HEK293 (cell line): ENCODE data around the gene NLRX1.

Experiments used
- CTCF ChIA-PET: fragments of 350-600 bp; formaldehyde crosslinking; extraction: SDS; loops from one replicate; lab custom pipeline; 2021; ENCODE audit warnings: antibody characterized with exemption; lab: Yijun Ruan, JAX
- POLR2A ChIA-PET: fragments of 300-600 bp; formaldehyde crosslinking; extraction: SDS; loops from one replicate; lab custom pipeline; 2020; ENCODE audit warnings: antibody characterized with exemption, inconsistent platforms; lab: Yijun Ruan, JAX
- H3K27ac ChIP-seq: fragments of 200-500 bp; sonication (Bioruptor generic); 2 replicates; pipeline ENCODE4 v1.5.1; 2014; ENCODE audit warnings: low read depth, low read length, control low read depth, inconsistent platforms; ENCODE audit errors: extremely low read depth
- H3K36me3 ChIP-seq, 2 experiments: fragments of 200-500 bp in 1 of 2; sonication (Bioruptor generic) in 1 of 2; 1 replicate in 1 of 2; 2 replicates in 1 of 2; pipeline ENCODE4 v1.5.1; 2014 to 2017; ENCODE audit warnings: inconsistent platforms in 2 of 2, low read length in 2 of 2; ENCODE audit not compliant: control insufficient read depth in 2 of 2, insufficient read depth in 1 of 2
- H3K4me1 ChIP-seq: fragments of 200-500 bp; sonication (Bioruptor generic); 2 replicates; pipeline ENCODE4 v1.5.1; 2014; ENCODE audit warnings: mild to moderate bottlenecking, low read length, inconsistent platforms; ENCODE audit not compliant: control insufficient read depth, insufficient read depth
- H3K4me3 ChIP-seq: 2 replicates; pipeline ENCODE4 v1.5.1; 2011; ENCODE audit warnings: low read depth, mild to moderate bottlenecking, control low read depth, low read length, moderate library complexity
- H3K9me3 ChIP-seq: fragments of 200-500 bp; sonication (Bioruptor generic); 2 replicates; pipeline ENCODE4 v1.5.1; 2014; ENCODE audit warnings: low read depth, low read length, inconsistent platforms; ENCODE audit not compliant: control insufficient read depth, insufficient read depth
- EGR2 ChIP-seq: fragments of 450-650 bp; formaldehyde crosslinking; IDR thresholded peaks from 2 replicates; pipeline ENCODE4 v1.5.1; 2016; ENCODE audit warnings: low read depth, missing biosample characterization, missing genetic modification characterization
- OSR2 ChIP-seq: fragments of 450-650 bp; formaldehyde crosslinking; IDR thresholded peaks from 2 replicates; pipeline ENCODE4 v1.5.1; 2016; ENCODE audit warnings: missing biosample characterization, missing genetic modification characterization
- SCRT1 ChIP-seq: fragments of 450-650 bp; formaldehyde crosslinking; IDR thresholded peaks from 2 replicates; pipeline ENCODE4 v1.5.1; 2016; ENCODE audit warnings: missing biosample characterization, missing genetic modification characterization, borderline replicate concordance
- SP2 ChIP-seq: fragments of 450-650 bp; formaldehyde crosslinking; IDR thresholded peaks from 2 replicates; pipeline ENCODE4 v1.5.1; 2016; ENCODE audit warnings: missing biosample characterization, missing genetic modification characterization
- ZBTB20 ChIP-seq: fragments of 450-650 bp; formaldehyde crosslinking; IDR thresholded peaks from 2 replicates; pipeline ENCODE4 v1.5.1; 2016; ENCODE audit warnings: missing biosample characterization, missing genetic modification characterization
- ZEB2 ChIP-seq: fragments of 450-650 bp; formaldehyde crosslinking; IDR thresholded peaks from 2 replicates; pipeline ENCODE4 v1.5.1; 2016; ENCODE audit warnings: missing biosample characterization, missing genetic modification characterization
- ZFHX2 ChIP-seq: fragments of 450-650 bp; formaldehyde crosslinking; conservative IDR thresholded peaks from 2 replicates; pipeline ENCODE4 v1.5.1; 2016; ENCODE audit warnings: missing biosample characterization, missing genetic modification characterization
- ZNF121 ChIP-seq: fragments of 450-650 bp; formaldehyde crosslinking; IDR thresholded peaks from 2 replicates; pipeline ENCODE4 v1.5.1; 2016; ENCODE audit warnings: missing biosample characterization, missing genetic modification characterization
- ZNF23 ChIP-seq: fragments of 450-650 bp; formaldehyde crosslinking; IDR thresholded peaks from 2 replicates; pipeline ENCODE4 v1.5.1; 2016; ENCODE audit warnings: missing biosample characterization, missing genetic modification characterization, borderline replicate concordance
- ZNF335 ChIP-seq: fragments of 450-650 bp; formaldehyde crosslinking; conservative IDR thresholded peaks from 2 replicates; pipeline ENCODE4 v1.5.1; 2016; ENCODE audit warnings: missing biosample characterization, missing genetic modification characterization
- ZNF398 ChIP-seq: fragments of 450-650 bp; formaldehyde crosslinking; IDR thresholded peaks from 2 replicates; pipeline ENCODE4 v1.5.1; 2017; ENCODE audit warnings: missing biosample characterization, missing genetic modification characterization
- ZNF423 ChIP-seq: fragments of 450-650 bp; formaldehyde crosslinking; IDR thresholded peaks from 2 replicates; pipeline ENCODE4 v1.5.1; 2016; ENCODE audit warnings: missing biosample characterization, missing genetic modification characterization
- ZNF548 ChIP-seq: fragments of 450-650 bp; formaldehyde crosslinking; IDR thresholded peaks from 2 replicates; pipeline ENCODE4 v1.5.1; 2016; ENCODE audit warnings: missing biosample characterization, missing genetic modification characterization
- ZNF555 ChIP-seq: fragments of 450-650 bp; formaldehyde crosslinking; conservative IDR thresholded peaks from 2 replicates; pipeline ENCODE4 v1.5.1; 2017; ENCODE audit warnings: missing biosample characterization, mild to moderate bottlenecking, missing genetic modification characterization, inconsistent platforms
- ZNF600 ChIP-seq: fragments of 450-650 bp; formaldehyde crosslinking; IDR thresholded peaks from 2 replicates; pipeline ENCODE4 v1.5.1; 2016; ENCODE audit warnings: missing biosample characterization, missing genetic modification characterization
- ZNF621 ChIP-seq: fragments of 450-650 bp; formaldehyde crosslinking; IDR thresholded peaks from 2 replicates; pipeline ENCODE4 v1.5.1; 2017; ENCODE audit warnings: missing biosample characterization, missing genetic modification characterization
- ZNF677 ChIP-seq: fragments of 450-650 bp; IDR thresholded peaks from 2 replicates; pipeline ENCODE4 v1.5.0; 2018; ENCODE audit warnings: missing biosample characterization, mild to moderate bottlenecking, missing genetic modification characterization, moderate library complexity
- ZNF768 ChIP-seq: fragments of 450-650 bp; formaldehyde crosslinking; IDR thresholded peaks from 2 replicates; pipeline ENCODE4 v1.5.1; 2018; ENCODE audit warnings: missing biosample characterization, mild to moderate bottlenecking, missing genetic modification characterization
- TF ChIP-seq, protein P1 (sequence below): fragments of 450-650 bp; formaldehyde crosslinking; IDR thresholded peaks from 2 replicates; pipeline ENCODE4 v1.5.1; 2016; ENCODE audit warnings: missing biosample characterization, missing genetic modification characterization

The NLRX1 gene

GRCh38 chr11:119149018-119149785, 19.3 kb upstream of the NLRX1 start, which contains the start of gene ABCG4 (continued):
- TF ChIP-seq ZNF423 (tag by site-specific recombination) (peak; percentile 70; the same call in 1 of the 2 replicates), ZNF677 (tag by site-specific recombination) (no peak), OSR2 (tag by site-specific recombination) (no peak), ZNF23 (tag by site-specific recombination) (no peak), ZNF548 (tag by site-specific recombination) (no peak), ZNF555 (tag by site-specific recombination) (no peak), ZNF335 (tag by site-specific recombination) (peak; percentile 22; the same call in 1 of the 2 replicates), ZNF398 (tag by site-specific recombination) (peak; percentile 52), ZNF621 (tag by site-specific recombination) (no peak), ZNF121 (no peak)
- TF ChIP-seq, protein P1, sequence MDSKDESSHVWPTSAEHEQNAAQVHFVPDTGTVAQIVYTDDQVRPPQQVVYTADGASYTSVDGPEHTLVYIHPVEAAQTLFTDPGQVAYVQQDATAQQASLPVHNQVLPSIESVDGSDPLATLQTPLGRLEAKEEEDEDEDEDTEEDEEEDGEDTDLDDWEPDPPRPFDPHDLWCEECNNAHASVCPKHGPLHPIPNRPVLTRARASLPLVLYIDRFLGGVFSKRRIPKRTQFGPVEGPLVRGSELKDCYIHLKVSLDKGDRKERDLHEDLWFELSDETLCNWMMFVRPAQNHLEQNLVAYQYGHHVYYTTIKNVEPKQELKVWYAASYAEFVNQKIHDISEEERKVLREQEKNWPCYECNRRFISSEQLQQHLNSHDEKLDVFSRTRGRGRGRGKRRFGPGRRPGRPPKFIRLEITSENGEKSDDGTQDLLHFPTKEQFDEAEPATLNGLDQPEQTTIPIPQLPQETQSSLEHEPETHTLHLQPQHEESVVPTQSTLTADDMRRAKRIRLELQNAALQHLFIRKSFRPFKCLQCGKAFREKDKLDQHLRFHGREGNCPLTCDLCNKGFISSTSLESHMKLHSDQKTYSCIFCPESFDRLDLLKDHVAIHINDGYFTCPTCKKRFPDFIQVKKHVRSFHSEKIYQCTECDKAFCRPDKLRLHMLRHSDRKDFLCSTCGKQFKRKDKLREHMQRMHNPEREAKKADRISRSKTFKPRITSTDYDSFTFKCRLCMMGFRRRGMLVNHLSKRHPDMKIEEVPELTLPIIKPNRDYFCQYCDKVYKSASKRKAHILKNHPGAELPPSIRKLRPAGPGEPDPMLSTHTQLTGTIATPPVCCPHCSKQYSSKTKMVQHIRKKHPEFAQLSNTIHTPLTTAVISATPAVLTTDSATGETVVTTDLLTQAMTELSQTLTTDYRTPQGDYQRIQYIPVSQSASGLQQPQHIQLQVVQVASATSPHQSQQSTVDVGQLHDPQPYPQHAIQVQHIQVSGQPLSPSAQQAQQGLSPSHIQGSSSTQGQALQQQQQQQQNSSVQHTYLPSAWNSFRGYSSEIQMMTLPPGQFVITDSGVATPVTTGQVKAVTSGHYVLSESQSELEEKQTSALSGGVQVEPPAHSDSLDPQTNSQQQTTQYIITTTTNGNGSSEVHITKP (tag by site-specific recombination): peak; percentile 63

- POLR2A ChIA-PET: interaction anchor here (0.7 kb wide), 1 partner anchor 65 kb away, joined by 3 read pairs; no protein-coding TSS in a partner anchor
- H3K9me3 ChIP-seq: no peaks in the 10 kb centered on the region
- TF ChIP-seq ZFHX2 (tag by site-specific recombination): peak; percentile 37; the same call in 1 of the 2 replicates
- TF ChIP-seq EGR2: peak; percentile 56; the same call in 1 of the 2 replicates
- no peak for TF ChIP-seq ZNF600 (tag by site-specific recombination)
- TF ChIP-seq ZBTB20 (tag by site-specific recombination): 0 out of 2 replicates have a peak, but pooled peaks have one; percentile 56
- no peak for TF ChIP-seq SCRT1
- peak; percentile 49; the same call in 1 of the 2 replicates for TF ChIP-seq SP2
- CTCF ChIA-PET: interaction anchor here (0.5 to 1.0 kb wide), 2 partner anchors 57 to 87 kb away, joined by 3 read pairs; partner anchors contain the start of gene CBL
- no peak overlapping the region for H3K27ac ChIP-seq
- peaks cover 0 to 11% of the 10 kb centered on the region in 2 experiments; a peak in 1 of 3 replicates for H3K36me3 ChIP-seq
- no peak overlapping the region for H3K4me3 ChIP-seq
- no peaks in the 10 kb centered on the region for H3K4me1 ChIP-seq
Observed at GRCh38 chr11:119149786-119150275, 18.7 kb upstream of the NLRX1 start.

GRCh38 chr11:119152043-119152442, 16.5 kb upstream of the NLRX1 start:
- H3K4me1 ChIP-seq: no peaks in the 10 kb centered on the region
- peaks cover 0 to 17% of the 10 kb centered on the region in 2 experiments; a peak in 1 of 3 replicates for H3K36me3 ChIP-seq
- H3K9me3 ChIP-seq: no peaks in the 10 kb centered on the region
- CTCF ChIA-PET: interaction anchor here (0.6 to 2.9 kb wide), 5 partner anchors 12 to 43 kb away, joined by 3 to 10 read pairs (median 5); no protein-coding TSS in a partner anchor
- H3K27ac ChIP-seq: no peak overlapping the region
- POLR2A ChIA-PET: interaction anchor here (0.5 to 0.6 kb wide), 2 partner anchors 12 to 136 kb away, joined by 3 read pairs; no protein-coding TSS in a partner anchor
- peak; percentile 80 for TF ChIP-seq ZNF768 (tag by site-specific recombination)
- no peak for TF ChIP-seq ZEB2 (tag by site-specific recombination)
- no peak overlapping the region for H3K4me3 ChIP-seq
